ENCODE results near the gene UGT2B10. TPM values are rescaled to one million over a fixed set of nuclear protein-coding genes. Genes with fewer than 3 reads are reported as not detected.

UGT2B10 gene
- polyA plus RNA-seq, 2 of the 4 experiments (the other 2 are of a cell fraction), result 0.12 to 0.44 TPM

GRCh38 chr4:68780232-68780631 lies 35.6 kb upstream of the UGT2B10 start:
- no peak for FAIRE-seq
- CTCF ChIA-PET, result no interaction called here
- peaks cover 9% of the 10 kb centered on the region for H3K9me3 ChIP-seq

GRCh38 chr4:68797048-68797447 lies 18.7 kb upstream of the UGT2B10 start:
- ATAC-seq (no peak), FAIRE-seq (no peak), DNase-seq (ENCODE audit: low read depth in 1 of 2, low spot score in 1 of 2) (no peak)
- Histone ChIP-seq H3K4me2 (no peak overlapping the region), H3K27ac (no peak overlapping the region), H3K9me3 (no peaks in the 10 kb centered on the region), H3K4me3 (no peak overlapping the region), H3K4me1 (peaks cover 10% of the 10 kb centered on the region; the same call in 1 of the 3 replicates)
- ChIA-PET CTCF (no interaction called here), POLR2A (no interaction called here)
- WGBS (ENCODE audit: missing lambda C conversion rate), result 85% methylated on average over 1 of the region's 1 CpG
- TF ChIP-seq CBX8 (IDR thresholded peaks at IDR 0.05) (no peak), HES2 (IDR thresholded peaks at IDR 0.05) (no peak), MAZ (IDR thresholded peaks at IDR 0.05; ENCODE audit: borderline replicate concordance, low read depth, low read length) (no peak), ZNF302 (CRISPR knock-in tag; IDR thresholded peaks at IDR 0.05) (no peak), HOXA7 (CRISPR knock-in tag; IDR thresholded peaks at IDR 0.05) (no peak), MYC (IDR thresholded peaks at IDR 0.05; ENCODE audit: borderline replicate concordance, low read length) (no peak), NPAS2 (CRISPR knock-in tag; IDR thresholded peaks at IDR 0.05; ENCODE audit: borderline replicate concordance) (no peak), TFCP2L1 (CRISPR knock-in tag; IDR thresholded peaks at IDR 0.05) (no peak), RNF2 (IDR thresholded peaks at IDR 0.05; ENCODE audit: borderline replicate concordance, low read depth) (no peak), CHD4 (IDR thresholded peaks at IDR 0.05; ENCODE audit: borderline replicate concordance) (no peak), CTCF (IDR thresholded peaks at IDR 0.05) (no peak), BCL3 (IDR thresholded peaks at IDR 0.05) (no peak), POLR2A (IDR thresholded peaks at IDR 0.05; ENCODE audit: low read length) (no peak), RFX5 (IDR thresholded peaks at IDR 0.05) (no peak), GATA3 (IDR thresholded peaks at IDR 0.05; ENCODE audit: borderline replicate concordance) (no peak), CEBPB (IDR thresholded peaks at IDR 0.05) (no peak), ELK1 (IDR thresholded peaks at IDR 0.05; ENCODE audit: low read depth, low read length) (no peak), CBX2 (IDR thresholded peaks at IDR 0.05; ENCODE audit: borderline replicate concordance, low read depth) (no peak)

More at GRCh38 chr4:68780232-68780631, 35.6 kb upstream of the UGT2B10 start:
- TF ChIP-seq ZSCAN20 (CRISPR knock-in tag; IDR thresholded peaks at IDR 0.05) (no peak), CBX2 (IDR thresholded peaks at IDR 0.05; ENCODE audit: borderline replicate concordance, low read depth) (no peak), HOXB13 (CRISPR knock-in tag; IDR thresholded peaks at IDR 0.05; ENCODE audit: low read depth) (no peak), MAZ (IDR thresholded peaks at IDR 0.05; ENCODE audit: borderline replicate concordance, low read depth, low read length) (no peak), RFX5 (IDR thresholded peaks at IDR 0.05) (no peak), RNF2 (IDR thresholded peaks at IDR 0.05; ENCODE audit: borderline replicate concordance, low read depth) (no peak)
- Histone ChIP-seq H3K4me1 (no peaks in the 10 kb centered on the region), H3K4me2 (no peak overlapping the region), H3K4me3 (no peak overlapping the region), H3K27ac (no peak overlapping the region)
- DNase-seq (ENCODE audit: low read depth in 1 of 2, low spot score in 1 of 2) (no peak), ATAC-seq (no peak)
- WGBS (ENCODE audit: missing lambda C conversion rate), result 88% methylated on average over 1 of the region's 1 CpG
- POLR2A ChIA-PET, result no interaction called here

GRCh38 chr4:68797618-68798017 lies 18.2 kb upstream of the UGT2B10 start:
- H3K4me1 ChIP-seq, result peaks cover 10% of the 10 kb centered on the region; the same call in 1 of the 3 replicates
- H3K4me3 ChIP-seq, result no peak overlapping the region
- DNase-seq (ENCODE audit: low read depth in 1 of 2, low spot score in 1 of 2), result no peak
- POLR2A ChIA-PET, result no interaction called here
- WGBS (ENCODE audit: missing lambda C conversion rate), result 62% methylated on average over 3 of the region's 3 CpGs
- no peaks in the 10 kb centered on the region for H3K9me3 ChIP-seq
- CTCF ChIA-PET, result no interaction called here
- no peak overlapping the region for H3K27ac ChIP-seq
- peak overlapping the region; percentile 28; the same call in 2 of the 3 replicates for H3K4me2 ChIP-seq
- TF ChIP-seq RCOR1 (IDR thresholded peaks at IDR 0.05; ENCODE audit: low read depth, low read length), result no peak
- no peak for TF ChIP-seq BCL3 (IDR thresholded peaks at IDR 0.05)
- no peak for TF ChIP-seq GATA3 (IDR thresholded peaks at IDR 0.05; ENCODE audit: borderline replicate concordance)
- TF ChIP-seq TFCP2L1 (CRISPR knock-in tag; IDR thresholded peaks at IDR 0.05), result no peak
- no peak for TF ChIP-seq NR3C1 (IDR thresholded peaks at IDR 0.05)
- no peak for FAIRE-seq
- ATAC-seq, result no peak

All from A549 (cell line).